GM12878 (cell line): ENCODE results near the gene IDI2. TPM values are rescaled to one million over a fixed set of nuclear protein-coding genes. Genes with fewer than 3 reads are reported as not detected.
A peak's percentile ranks its signal among the peaks of the same experiment; 100 is the strongest.

Experiments
- BACH1 ChIP-seq: fragments of 450-650 bp; IDR thresholded peaks from 2 replicates; pipeline ENCODE4 v1.6.1; 2017; ENCODE audit warnings: mild to moderate bottlenecking, borderline replicate concordance
- EGR1 ChIP-seq, 2 experiments: IDR thresholded peaks; 1 replicate in 1 of 2; 2 replicates in 1 of 2; pipeline ENCODE4 v1.6.1; 2011 to 2012; ENCODE audit warnings: low read depth in 2 of 2, low read length in 2 of 2, borderline replicate concordance in 1 of 2, mild to moderate bottlenecking in 1 of 2, moderate library complexity in 1 of 2
- KDM1A ChIP-seq: fragments of 200-600 bp; sonication (generic); IDR thresholded peaks from 2 replicates; pipeline ENCODE4 v1.6.1; 2016; ENCODE audit warnings: borderline replicate concordance
- NBN ChIP-seq: fragments of 450-650 bp; IDR thresholded peaks from 2 replicates; pipeline ENCODE4 v1.6.1; 2016
- PAX5 ChIP-seq: IDR thresholded peaks from 2 replicates; pipeline ENCODE4 v1.6.1; 2011; ENCODE audit warnings: low read depth, low read length, borderline replicate concordance
- POLR2A ChIP-seq: IDR thresholded peaks from 2 replicates; pipeline ENCODE4 v1.6.1; 2011; ENCODE audit warnings: low read depth, mild to moderate bottlenecking, low read length
- RELA ChIP-seq: fragments of 450-650 bp; IDR thresholded peaks from 2 replicates; pipeline ENCODE4 v1.8.0; 2014; ENCODE audit warnings: borderline replicate concordance; ENCODE audit not compliant: partially characterized antibody
- TAF1 ChIP-seq: IDR thresholded peaks from 2 replicates; pipeline ENCODE4 v1.6.1; 2011; ENCODE audit warnings: mild to moderate bottlenecking, low read depth, low read length, borderline replicate concordance
- TARDBP ChIP-seq: IDR thresholded peaks from 2 replicates; pipeline ENCODE4 v1.6.1; 2016; ENCODE audit warnings: borderline replicate concordance
- ZSCAN29 ChIP-seq: fragments of 450-650 bp; IDR thresholded peaks from 2 replicates; pipeline ENCODE4 v1.6.1; 2017; ENCODE audit warnings: mild to moderate bottlenecking, moderate library complexity
- polyA plus RNA-seq, 11 experiments: library from polyadenylated mRNA; depleted of rRNA in 4 of 11; unstranded in 6 of 11; stranded (reverse) in 5 of 11; fragments of >200 nt; fragmentation: Nextera tagmentation in 4 of 11; fragmentation: Illumina TruSeq in 1 of 11; extraction: Ambion mirVana in 4 of 11; extraction: Trizol in 1 of 11; gene quantifications; 1 replicate in 1 of 11; 2 replicates in 10 of 11; pipeline versions ENCODE4 v1.2.1 to v1.2.3, GENCODE V29; 2011 to 2016; ENCODE audit warnings: inconsistent platforms in 2 of 11, missing spikeins in 2 of 11, low read depth in 1 of 11
- total RNA-seq, 4 experiments: library from RNA; depleted of rRNA in 3 of 4; stranded (reverse); fragments of >200 nt in 3 of 4; fragmentation: Illumina TruSeq in 1 of 4; extraction: Trizol in 1 of 4; gene quantifications; 2 replicates each; pipeline versions ENCODE4 v1.2.1 to v1.2.3, GENCODE V29; 2013 to 2021
- TF ChIP-seq, protein P1 (sequence below): IDR thresholded peaks from 2 replicates; pipeline ENCODE4 v1.6.1; 2012; ENCODE audit warnings: low read depth, low read length, improper control_type of control experiment
- TF ChIP-seq, protein P2 (sequence below): fragments of 450-650 bp; IDR thresholded peaks from 2 replicates; pipeline ENCODE4 v1.6.1; 2018; ENCODE audit warnings: mild to moderate bottlenecking, low read depth, moderate library complexity; ENCODE audit not compliant: partially characterized antibody
- TF ChIP-seq, protein P3 (sequence below): IDR thresholded peaks from 2 replicates; pipeline ENCODE4 v1.6.1; 2012; ENCODE audit warnings: low read length, inconsistent platforms
- TF ChIP-seq, protein P4 (sequence below): IDR thresholded peaks from 2 replicates; pipeline ENCODE4 v1.6.1; 2012; ENCODE audit warnings: improper control_type of control experiment, low read depth, low read length; ENCODE audit not compliant: insufficient replicate concordance

Gene IDI2
- total and polyA plus RNA-seq, 10 of the 15 experiments (the other 5 are each of a cell fraction or from before 2014, with no cell fraction given) = 0.06 TPM; not detected in 9

GRCh38 chr10:1056326-1057105, 30.9 kb upstream of the IDI2 start, which contains the start of gene WDR37 (continued):
- TF ChIP-seq, protein P1, sequence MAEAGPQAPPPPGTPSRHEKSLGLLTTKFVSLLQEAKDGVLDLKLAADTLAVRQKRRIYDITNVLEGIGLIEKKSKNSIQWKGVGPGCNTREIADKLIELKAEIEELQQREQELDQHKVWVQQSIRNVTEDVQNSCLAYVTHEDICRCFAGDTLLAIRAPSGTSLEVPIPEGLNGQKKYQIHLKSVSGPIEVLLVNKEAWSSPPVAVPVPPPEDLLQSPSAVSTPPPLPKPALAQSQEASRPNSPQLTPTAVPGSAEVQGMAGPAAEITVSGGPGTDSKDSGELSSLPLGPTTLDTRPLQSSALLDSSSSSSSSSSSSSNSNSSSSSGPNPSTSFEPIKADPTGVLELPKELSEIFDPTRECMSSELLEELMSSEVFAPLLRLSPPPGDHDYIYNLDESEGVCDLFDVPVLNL = no peak
- 0 out of 2 replicates have a peak, but pooled peaks have one; percentile 35 for TF ChIP-seq TARDBP
- no peak for TF ChIP-seq RELA
- peak; percentile 45; the same call in 1 of the 2 replicates for TF ChIP-seq TAF1
- TF ChIP-seq BACH1 = peak; percentile 57
- TF ChIP-seq, protein P2, sequence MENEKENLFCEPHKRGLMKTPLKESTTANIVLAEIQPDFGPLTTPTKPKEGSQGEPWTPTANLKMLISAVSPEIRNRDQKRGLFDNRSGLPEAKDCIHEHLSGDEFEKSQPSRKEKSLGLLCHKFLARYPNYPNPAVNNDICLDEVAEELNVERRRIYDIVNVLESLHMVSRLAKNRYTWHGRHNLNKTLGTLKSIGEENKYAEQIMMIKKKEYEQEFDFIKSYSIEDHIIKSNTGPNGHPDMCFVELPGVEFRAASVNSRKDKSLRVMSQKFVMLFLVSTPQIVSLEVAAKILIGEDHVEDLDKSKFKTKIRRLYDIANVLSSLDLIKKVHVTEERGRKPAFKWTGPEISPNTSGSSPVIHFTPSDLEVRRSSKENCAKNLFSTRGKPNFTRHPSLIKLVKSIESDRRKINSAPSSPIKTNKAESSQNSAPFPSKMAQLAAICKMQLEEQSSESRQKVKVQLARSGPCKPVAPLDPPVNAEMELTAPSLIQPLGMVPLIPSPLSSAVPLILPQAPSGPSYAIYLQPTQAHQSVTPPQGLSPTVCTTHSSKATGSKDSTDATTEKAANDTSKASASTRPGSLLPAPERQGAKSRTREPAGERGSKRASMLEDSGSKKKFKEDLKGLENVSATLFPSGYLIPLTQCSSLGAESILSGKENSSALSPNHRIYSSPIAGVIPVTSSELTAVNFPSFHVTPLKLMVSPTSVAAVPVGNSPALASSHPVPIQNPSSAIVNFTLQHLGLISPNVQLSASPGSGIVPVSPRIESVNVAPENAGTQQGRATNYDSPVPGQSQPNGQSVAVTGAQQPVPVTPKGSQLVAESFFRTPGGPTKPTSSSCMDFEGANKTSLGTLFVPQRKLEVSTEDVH = peak; percentile 53
- TF ChIP-seq KDM1A = no peak
- TF ChIP-seq PAX5 = peak; percentile 74; the same call in 1 of the 2 replicates
- TF ChIP-seq ZSCAN29 = peak; percentile 61; the same call in 1 of the 2 replicates
- TF ChIP-seq POLR2A = peak; percentile 92
- TF ChIP-seq NBN = peak; percentile 40; the same call in 1 of the 2 replicates
- TF ChIP-seq, protein P3, sequence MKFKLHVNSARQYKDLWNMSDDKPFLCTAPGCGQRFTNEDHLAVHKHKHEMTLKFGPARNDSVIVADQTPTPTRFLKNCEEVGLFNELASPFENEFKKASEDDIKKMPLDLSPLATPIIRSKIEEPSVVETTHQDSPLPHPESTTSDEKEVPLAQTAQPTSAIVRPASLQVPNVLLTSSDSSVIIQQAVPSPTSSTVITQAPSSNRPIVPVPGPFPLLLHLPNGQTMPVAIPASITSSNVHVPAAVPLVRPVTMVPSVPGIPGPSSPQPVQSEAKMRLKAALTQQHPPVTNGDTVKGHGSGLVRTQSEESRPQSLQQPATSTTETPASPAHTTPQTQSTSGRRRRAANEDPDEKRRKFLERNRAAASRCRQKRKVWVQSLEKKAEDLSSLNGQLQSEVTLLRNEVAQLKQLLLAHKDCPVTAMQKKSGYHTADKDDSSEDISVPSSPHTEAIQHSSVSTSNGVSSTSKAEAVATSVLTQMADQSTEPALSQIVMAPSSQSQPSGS = no peak
- TF ChIP-seq, protein P4, sequence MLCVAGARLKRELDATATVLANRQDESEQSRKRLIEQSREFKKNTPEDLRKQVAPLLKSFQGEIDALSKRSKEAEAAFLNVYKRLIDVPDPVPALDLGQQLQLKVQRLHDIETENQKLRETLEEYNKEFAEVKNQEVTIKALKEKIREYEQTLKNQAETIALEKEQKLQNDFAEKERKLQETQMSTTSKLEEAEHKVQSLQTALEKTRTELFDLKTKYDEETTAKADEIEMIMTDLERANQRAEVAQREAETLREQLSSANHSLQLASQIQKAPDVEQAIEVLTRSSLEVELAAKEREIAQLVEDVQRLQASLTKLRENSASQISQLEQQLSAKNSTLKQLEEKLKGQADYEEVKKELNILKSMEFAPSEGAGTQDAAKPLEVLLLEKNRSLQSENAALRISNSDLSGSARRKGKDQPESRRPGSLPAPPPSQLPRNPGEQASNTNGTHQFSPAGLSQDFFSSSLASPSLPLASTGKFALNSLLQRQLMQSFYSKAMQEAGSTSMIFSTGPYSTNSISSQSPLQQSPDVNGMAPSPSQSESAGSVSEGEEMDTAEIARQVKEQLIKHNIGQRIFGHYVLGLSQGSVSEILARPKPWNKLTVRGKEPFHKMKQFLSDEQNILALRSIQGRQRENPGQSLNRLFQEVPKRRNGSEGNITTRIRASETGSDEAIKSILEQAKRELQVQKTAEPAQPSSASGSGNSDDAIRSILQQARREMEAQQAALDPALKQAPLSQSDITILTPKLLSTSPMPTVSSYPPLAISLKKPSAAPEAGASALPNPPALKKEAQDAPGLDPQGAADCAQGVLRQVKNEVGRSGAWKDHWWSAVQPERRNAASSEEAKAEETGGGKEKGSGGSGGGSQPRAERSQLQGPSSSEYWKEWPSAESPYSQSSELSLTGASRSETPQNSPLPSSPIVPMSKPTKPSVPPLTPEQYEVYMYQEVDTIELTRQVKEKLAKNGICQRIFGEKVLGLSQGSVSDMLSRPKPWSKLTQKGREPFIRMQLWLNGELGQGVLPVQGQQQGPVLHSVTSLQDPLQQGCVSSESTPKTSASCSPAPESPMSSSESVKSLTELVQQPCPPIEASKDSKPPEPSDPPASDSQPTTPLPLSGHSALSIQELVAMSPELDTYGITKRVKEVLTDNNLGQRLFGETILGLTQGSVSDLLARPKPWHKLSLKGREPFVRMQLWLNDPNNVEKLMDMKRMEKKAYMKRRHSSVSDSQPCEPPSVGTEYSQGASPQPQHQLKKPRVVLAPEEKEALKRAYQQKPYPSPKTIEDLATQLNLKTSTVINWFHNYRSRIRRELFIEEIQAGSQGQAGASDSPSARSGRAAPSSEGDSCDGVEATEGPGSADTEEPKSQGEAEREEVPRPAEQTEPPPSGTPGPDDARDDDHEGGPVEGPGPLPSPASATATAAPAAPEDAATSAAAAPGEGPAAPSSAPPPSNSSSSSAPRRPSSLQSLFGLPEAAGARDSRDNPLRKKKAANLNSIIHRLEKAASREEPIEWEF = no peak
- no peak for TF ChIP-seq EGR1 (IDR thresholded peaks at IDR 0.05; ENCODE audit: borderline replicate concordance in 1 of 2, low read depth in 2 of 2, low read length in 2 of 2)
- TF ChIP-seq, all 136 proteins: peak for 39
